Dermis blood vessel endothelial cell (primary cell): Measurements from ENCODE around the gene SBF2. TPM values are rescaled to one million over a fixed set of nuclear protein-coding genes. Genes with fewer than 3 reads are reported as not detected.

ENCODE experiments used
- DNase-seq: peaks from one replicate; pipeline ENCODE4 v3.0.0; 2010
- total RNA-seq: library from RNA; depleted of rRNA; stranded (reverse); fragments of >200 nt; gene quantifications from 2 replicates; pipeline ENCODE4 v1.2.3, GENCODE V29; 2014

Gene SBF2
- total RNA-seq, 1 donor from 2014 or later: 49.9 TPM

DNA sequence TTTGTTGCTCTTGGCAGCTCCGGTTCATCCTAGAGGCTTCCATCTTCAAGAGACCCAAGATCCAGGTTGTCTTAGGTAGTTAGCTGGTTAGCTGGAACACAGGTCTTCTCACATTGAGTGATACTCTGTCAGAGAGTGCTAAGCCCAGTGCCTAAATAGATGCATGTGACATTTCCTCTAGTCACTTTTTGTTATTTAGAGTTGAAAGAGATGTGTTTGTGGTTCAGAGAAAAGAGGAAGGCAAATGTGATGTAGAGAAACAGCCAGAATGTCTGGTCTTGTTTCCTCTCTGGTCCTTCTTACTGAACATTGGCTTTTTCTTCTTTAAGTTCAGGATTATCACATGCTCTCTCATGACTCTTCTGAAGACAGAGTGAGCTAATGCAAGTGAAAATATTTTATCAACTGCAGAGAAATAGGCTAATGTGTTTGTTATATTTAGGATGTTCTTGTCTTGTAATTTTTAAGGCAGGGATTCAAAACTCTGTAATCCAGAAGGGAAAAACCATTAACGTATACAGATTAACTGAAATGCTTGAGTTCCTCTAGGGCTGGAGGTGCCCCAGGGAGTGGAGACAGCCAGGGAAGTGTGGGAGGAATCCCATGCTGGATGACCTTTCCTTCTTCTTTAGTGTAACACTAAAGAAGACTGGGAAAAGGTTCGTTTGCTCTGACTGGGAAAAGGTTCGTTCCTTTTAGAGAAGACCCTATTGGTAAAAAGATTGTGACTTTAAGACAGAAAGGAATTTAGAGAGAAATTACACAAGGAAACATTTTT, 554.7 kb downstream of the SBF2 start:
- no peak for DNase-seq

DNA sequence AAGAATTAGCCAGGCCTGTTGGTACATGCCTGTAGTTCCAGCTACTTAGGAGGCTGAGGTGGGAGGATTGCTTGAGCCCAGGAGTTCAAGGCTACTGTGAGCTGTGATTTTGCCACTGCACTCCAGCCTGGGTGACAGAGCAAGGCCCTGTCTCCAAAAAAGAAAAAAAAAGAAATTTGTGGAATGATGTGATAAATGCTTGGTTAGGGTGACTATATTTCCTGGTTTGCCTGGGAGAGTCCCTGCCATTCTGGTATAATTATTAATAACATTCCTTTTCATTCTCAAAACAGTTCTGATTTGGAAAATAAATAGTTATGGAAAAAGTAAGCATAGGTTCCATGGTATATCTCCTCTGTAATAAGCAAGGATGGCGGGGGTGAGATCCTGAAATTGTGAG, 555.3 kb downstream of the SBF2 start:
- no peak for DNase-seq

DNA sequence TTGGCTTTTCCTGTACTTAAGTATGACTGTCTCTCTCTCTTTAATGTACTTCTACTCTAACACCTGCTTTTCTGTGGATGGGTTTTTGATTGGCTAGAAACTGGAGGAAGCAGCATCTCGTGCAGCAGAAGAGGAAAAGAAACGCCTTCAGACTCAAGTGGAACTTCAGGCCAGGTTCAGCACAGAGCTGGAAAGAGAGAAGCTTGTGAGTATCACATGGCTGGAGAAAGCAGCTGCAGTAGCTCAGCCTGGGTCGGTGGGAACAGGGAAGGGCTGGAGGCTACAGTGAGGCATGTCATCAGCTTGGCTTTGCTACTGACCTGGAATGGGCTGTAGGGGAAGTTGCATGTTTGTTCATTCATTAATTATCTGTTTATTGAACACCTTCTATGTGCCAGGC, 555.9 kb downstream of the SBF2 start:
- DNase-seq: peak; percentile 76

DNA sequence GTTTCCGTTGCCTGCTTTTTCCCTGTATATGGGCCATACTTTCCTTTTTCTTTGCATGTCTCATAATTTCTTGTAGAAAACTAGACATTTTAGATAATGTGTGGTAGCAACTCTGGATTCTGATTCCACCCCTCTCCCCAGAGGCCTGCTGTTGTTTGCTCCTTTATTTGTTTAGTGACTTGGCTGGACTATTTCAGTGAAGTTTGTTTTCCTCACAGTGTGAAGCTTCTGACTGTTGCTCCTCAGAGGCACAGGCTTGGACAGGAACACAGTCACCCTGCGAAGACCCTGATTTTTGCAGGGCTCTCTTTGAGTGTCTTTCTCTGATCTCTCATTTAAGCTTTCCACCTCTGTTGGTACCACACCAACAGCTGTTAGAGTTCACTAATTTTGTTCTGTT, 557.7 kb downstream of the SBF2 start:
- DNase-seq: no peak

DNA sequence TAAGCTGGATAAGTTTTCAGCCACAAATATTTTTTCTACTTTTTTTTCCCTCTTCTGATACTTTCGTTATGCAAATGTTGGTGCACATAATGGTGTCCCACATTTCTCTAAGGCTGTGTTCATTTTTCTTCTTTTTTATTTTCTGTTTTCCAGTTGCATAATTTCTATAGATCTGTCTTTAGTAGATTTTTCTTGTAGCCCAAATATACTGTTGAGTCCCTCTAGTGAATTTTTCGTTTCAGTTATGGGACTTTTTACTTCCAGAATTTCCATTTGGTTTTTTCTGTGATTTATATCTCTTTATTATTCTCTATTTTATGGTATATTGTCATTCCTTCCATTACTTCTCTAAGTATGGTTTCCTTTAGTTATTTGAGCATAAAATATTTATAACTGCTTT, 558.1 kb downstream of the SBF2 start:
- no peak for DNase-seq

DNA sequence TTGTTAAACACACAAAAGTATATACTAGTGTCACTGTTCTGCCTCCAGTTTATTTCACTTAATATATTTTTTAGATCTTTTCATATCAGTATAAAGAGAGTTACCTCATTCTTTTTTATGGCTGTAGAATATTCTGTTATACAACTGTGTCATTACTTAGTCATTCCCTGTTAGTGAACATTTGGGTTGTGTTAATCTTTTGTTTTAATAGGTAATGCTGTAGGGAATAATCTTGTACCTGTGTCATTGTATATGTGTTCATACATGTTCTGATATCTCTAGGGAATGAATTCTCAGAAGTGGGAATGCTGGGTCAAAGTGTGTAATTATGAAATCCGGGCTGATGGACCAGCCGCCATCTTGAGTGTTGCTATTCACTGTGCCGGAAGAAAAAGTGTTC, 558.8 kb downstream of the SBF2 start:
- no peak for DNase-seq

DNA sequence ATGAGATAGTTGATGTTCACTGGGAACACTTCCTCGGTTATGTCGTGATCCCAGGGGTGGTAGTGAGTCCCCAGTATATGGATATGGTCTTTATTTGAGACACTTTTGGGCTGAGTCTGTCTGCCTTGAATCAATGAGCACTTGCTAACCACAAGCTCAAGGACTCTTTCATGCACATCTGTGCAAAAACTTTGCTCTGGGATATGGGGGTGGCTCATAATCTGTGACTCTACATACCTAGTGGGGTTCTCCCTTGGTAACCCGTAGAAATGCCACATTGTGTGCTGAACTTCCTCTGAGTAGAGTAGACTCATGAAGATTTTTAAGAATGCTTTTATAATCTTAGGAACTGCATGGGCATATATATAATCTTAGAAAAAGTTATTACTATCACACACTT, 560.8 kb downstream of the SBF2 start:
- DNase-seq: no peak

DNA sequence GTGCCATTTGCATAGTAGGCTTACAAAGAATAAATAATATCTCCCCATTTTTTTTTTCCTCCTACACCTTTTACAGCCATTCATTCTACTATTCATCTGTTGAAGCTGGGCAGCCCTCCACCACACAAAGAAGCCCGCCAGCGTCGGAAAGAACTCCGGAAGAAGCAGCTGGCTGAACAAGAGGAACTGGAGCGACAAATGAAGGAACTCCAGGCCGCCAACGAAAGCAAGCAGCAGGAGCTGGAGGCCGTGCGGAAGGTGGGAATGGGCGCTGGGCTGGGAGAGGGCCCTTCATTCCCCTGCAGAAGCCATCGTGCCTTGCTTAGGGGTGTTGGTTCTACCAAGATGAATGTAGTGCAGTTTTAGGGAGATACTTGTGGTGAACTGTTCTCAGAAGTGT, 561.6 kb downstream of the SBF2 start:
- DNase-seq: no peak

DNA sequence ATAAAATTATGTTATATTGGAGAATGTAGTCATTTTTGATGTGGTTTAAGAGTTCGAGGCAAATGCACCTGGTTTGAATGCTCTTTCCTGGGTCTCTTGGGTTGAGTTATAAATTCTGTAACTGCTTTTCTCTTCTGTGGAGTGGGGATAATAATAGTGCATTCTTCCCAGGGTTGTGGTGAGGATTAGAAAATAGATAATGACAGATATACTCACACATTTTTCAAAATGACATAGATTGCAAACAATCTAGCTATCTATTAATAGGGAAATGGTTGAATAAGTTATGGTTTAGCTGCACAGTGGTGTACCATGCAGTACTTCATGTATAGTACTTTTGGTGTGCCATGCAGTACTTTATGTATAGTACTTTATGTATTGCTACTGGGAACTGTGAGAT, 562.8 kb downstream of the SBF2 start:
- no peak for DNase-seq

Other genes starting within 250 kb of the SBF2 start
- gene ADM, start 10.9 kb upstream of the SBF2 start, total RNA-seq: 308 and 569 TPM in 2 replicates
- gene AMPD3, start 161.0 kb upstream of the SBF2 start, total RNA-seq: 1.0 and 2.3 TPM in 2 replicates
- gene RNF141, start 247.0 kb upstream of the SBF2 start, total RNA-seq: 42.4 and 50.1 TPM in 2 replicates